GM12878 (cell line): ENCODE measurements around the gene SLC39A5.

Experiments used
- ASH2L ChIP-seq: fragments of 300-600, 200-600 bp; sonication (generic); IDR thresholded peaks from 2 replicates; pipeline ENCODE4 v1.6.1; 2017; ENCODE audit warnings: low read depth, mild to moderate bottlenecking, borderline replicate concordance
- CHD4 ChIP-seq: fragments of 200-600 bp; sonication (generic); IDR thresholded peaks from 2 replicates; pipeline ENCODE4 v1.6.1; 2016; ENCODE audit warnings: mild to moderate bottlenecking
- EZH2 ChIP-seq: IDR thresholded peaks from 2 replicates; pipeline ENCODE4 v1.6.1; 2012; ENCODE audit warnings: low read depth, mild to moderate bottlenecking, control low read depth, inconsistent platforms, low read length, borderline replicate concordance; ENCODE audit not compliant: control insufficient read depth
- SP1 ChIP-seq: IDR thresholded peaks from one replicate; pipeline ENCODE4 v1.6.1; 2011; ENCODE audit warnings: low read depth, low read length
- ZNF274 ChIP-seq: IDR thresholded peaks from one replicate; pipeline ENCODE4 v1.8.0; 2011; ENCODE audit not compliant: insufficient read length, insufficient read depth
- ZNF384 ChIP-seq: IDR thresholded peaks from 2 replicates; pipeline ENCODE4 v1.6.1; 2012; ENCODE audit warnings: low read depth, mild to moderate bottlenecking, low read length, improper control_type of control experiment, borderline replicate concordance
- TF ChIP-seq, protein P1 (sequence below), 3 experiments: IDR thresholded peaks in 2 of 3; conservative IDR thresholded peaks in 1 of 3; 2 replicates each; pipeline ENCODE4 v1.5.1; 2011; ENCODE audit warnings: low read depth in 3 of 3, low read length in 3 of 3, mild to moderate bottlenecking in 3 of 3, control low read depth in 2 of 3, moderate library complexity in 2 of 3, inconsistent platforms in 1 of 3, mixed read lengths in 1 of 3; ENCODE audit not compliant: control insufficient read depth in 2 of 3, insufficient read depth in 1 of 3; ENCODE audit errors: extremely low read depth in 1 of 3
- TF ChIP-seq, protein P2 (sequence below): IDR thresholded peaks from 2 replicates; pipeline ENCODE4 v1.6.1; 2011; ENCODE audit warnings: low read depth, low read length, improper control_type of control experiment, borderline replicate concordance

DNA sequence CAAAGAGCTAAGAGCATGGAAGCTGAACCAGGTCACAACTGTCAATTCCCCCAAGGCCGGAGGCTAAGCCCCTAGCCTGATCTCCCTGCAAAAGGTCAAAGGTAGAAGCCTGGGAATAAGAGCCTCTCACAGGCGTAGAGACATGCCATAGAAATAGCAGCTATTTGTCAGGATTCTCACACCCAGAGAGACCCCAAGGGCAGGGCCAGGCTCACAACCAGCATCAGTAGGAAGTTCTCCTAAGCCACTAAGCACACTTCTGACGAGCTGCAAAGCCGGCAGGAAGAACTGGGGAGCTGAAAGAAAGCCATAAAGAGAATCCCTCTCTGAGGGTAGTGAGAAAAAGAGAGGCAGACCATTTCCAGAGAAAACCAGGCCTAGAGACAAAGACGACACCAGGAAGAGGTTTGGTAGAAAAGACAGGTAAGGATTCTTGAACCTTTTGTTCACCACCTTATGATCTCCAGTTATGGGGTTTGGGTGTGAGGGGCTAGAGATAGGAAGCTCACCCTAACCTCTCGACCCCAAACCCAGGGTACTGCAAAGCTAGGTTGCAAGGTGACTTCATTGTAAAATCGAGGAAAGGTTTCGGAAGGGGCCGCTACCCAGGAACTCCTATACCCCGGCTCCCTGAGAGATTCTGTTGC, 41.6 kb upstream of the SLC39A5 start:
- TF ChIP-seq ASH2L (no peak), CHD4 (no peak), EZH2 (no peak), ZNF274 (no peak), SP1 (no peak), ZNF384 (no peak)
- TF ChIP-seq, protein P1, sequence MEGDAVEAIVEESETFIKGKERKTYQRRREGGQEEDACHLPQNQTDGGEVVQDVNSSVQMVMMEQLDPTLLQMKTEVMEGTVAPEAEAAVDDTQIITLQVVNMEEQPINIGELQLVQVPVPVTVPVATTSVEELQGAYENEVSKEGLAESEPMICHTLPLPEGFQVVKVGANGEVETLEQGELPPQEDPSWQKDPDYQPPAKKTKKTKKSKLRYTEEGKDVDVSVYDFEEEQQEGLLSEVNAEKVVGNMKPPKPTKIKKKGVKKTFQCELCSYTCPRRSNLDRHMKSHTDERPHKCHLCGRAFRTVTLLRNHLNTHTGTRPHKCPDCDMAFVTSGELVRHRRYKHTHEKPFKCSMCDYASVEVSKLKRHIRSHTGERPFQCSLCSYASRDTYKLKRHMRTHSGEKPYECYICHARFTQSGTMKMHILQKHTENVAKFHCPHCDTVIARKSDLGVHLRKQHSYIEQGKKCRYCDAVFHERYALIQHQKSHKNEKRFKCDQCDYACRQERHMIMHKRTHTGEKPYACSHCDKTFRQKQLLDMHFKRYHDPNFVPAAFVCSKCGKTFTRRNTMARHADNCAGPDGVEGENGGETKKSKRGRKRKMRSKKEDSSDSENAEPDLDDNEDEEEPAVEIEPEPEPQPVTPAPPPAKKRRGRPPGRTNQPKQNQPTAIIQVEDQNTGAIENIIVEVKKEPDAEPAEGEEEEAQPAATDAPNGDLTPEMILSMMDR (IDR thresholded peaks at IDR 0.05 in 2 of 3, conservative IDR thresholded peaks at IDR 0.05 in 1 of 3; ENCODE audit: control insufficient read depth in 2 of 3, extremely low read depth in 1 of 3, insufficient read depth in 1 of 3, low read depth in 3 of 3, low read length in 3 of 3): no peak
- TF ChIP-seq, protein P2, sequence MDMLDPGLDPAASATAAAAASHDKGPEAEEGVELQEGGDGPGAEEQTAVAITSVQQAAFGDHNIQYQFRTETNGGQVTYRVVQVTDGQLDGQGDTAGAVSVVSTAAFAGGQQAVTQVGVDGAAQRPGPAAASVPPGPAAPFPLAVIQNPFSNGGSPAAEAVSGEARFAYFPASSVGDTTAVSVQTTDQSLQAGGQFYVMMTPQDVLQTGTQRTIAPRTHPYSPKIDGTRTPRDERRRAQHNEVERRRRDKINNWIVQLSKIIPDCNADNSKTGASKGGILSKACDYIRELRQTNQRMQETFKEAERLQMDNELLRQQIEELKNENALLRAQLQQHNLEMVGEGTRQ: no peak
